PC-3 (cell line): Measurements from ENCODE around the gene CD58.

ENCODE experiments used
- CTCF ChIP-seq: fragments of 300-600 bp; sonication (generic); conservative IDR thresholded peaks from 2 replicates; pipeline ENCODE4 v1.5.1; 2017; ENCODE audit warnings: antibody characterized with exemption, low read depth, mild to moderate bottlenecking, low read length
- EZH2 ChIP-seq: fragments of 300-600 bp; sonication (generic); IDR thresholded peaks from one replicate; pipeline ENCODE4 v1.6.1; 2017; ENCODE audit warnings: antibody characterized with exemption, mild to moderate bottlenecking, low read length; ENCODE audit not compliant: unreplicated experiment

DNA sequence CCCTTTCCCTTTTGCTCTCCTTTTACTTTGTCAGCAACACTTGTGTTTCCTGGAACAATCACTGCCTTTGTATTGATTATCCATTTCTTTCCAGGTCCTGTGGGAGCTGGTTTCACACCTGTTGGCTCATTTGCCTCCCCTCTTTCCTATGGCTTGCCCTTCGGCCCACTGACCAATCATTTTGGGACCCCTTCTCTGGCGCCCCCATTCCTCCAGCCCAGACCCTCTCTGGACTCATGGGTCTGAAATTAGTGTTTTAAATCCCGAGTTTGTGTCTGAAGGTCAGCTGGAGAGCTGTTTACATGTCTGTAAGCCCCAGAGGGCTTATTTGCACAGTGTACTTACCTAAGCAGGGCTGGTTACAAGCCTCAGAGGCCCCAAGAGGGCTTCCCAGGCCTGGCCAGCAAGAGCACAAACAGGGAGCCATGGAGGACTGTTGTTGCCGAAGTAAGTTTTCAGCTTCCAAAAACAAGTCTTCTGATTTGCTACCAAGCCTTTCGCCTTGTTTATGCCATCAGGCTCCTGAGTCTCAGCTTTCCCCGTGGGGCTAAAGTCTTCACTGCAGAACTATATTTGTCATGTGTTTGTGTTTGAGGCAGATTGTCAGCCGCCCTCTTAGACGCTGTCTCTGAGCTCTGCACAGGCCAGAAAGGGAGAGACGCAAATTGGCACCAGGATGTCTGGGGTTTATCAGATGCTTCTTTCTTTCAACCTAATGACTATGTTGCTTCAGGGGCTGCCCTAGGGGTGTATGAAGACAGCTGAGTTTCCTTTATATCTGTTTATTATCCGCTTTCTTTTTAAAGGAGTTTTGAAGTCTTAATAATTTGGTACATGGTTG is 104.8 kb downstream of the CD58 start:
- TF ChIP-seq CTCF (no peak), EZH2 (no peak)
